Lung (tissue), 12 donors: ENCODE results near the gene ZDHHC1. TPM values are rescaled to one million over a fixed set of nuclear protein-coding genes. Genes with fewer than 3 reads are reported as not detected.

Source experiments
- ATAC-seq: fragments of 200-7000 bp; cut with Tn5 transposase; one replicate; pipeline ENCODE4 v1.9.1; 2020; ENCODE audit warnings: moderate number of reproducible peaks; ENCODE audit not compliant: insufficient read depth, low FRiP score
- DNase-seq, 3 donors: peaks; one replicate each; pipeline ENCODE4 v3.0.0-alpha.2; 2013 to 2017
- H3K27ac ChIP-seq, 2 donors: one replicate each; pipeline ENCODE4 v1.5.1; 2013; ENCODE audit warnings: mild to moderate bottlenecking in 2 of 2, moderate library complexity in 2 of 2, control low read depth in 1 of 2, inconsistent platforms in 1 of 2, low read depth in 1 of 2, low read length in 1 of 2
- H3K27me3 ChIP-seq, 3 donors: one replicate each; pipeline ENCODE4 v1.5.1; 2013; ENCODE audit warnings: low read length in 2 of 3; ENCODE audit not compliant: control insufficient read depth in 3 of 3, insufficient read depth in 3 of 3
- H3K36me3 ChIP-seq, 4 donors: one replicate each; pipeline ENCODE4 v1.5.1; 2013; ENCODE audit warnings: low read length in 4 of 4, mild to moderate bottlenecking in 1 of 4, moderate library complexity in 1 of 4; ENCODE audit not compliant: control insufficient read depth in 4 of 4, insufficient read depth in 4 of 4
- H3K4me1 ChIP-seq, 5 donors: one replicate each; pipeline ENCODE4 v1.5.1; 2013; ENCODE audit warnings: low read length in 5 of 5, mild to moderate bottlenecking in 2 of 5, moderate library complexity in 1 of 5; ENCODE audit not compliant: control insufficient read depth in 5 of 5, insufficient read depth in 5 of 5
- H3K4me3 ChIP-seq: one replicate; pipeline ENCODE4 v1.5.1; 2013; ENCODE audit warnings: mild to moderate bottlenecking, control low read depth, moderate library complexity
- H3K9ac ChIP-seq, 2 donors: one replicate each; pipeline ENCODE4 v1.5.1; 2013; ENCODE audit warnings: low read length in 2 of 2, control low read depth in 1 of 2; ENCODE audit not compliant: insufficient read depth in 1 of 2
- H3K9me3 ChIP-seq, 4 donors: one replicate each; pipeline ENCODE4 v1.5.1; 2013; ENCODE audit warnings: low read length in 3 of 4, mild to moderate bottlenecking in 1 of 4, moderate library complexity in 1 of 4; ENCODE audit not compliant: control insufficient read depth in 4 of 4, insufficient read depth in 3 of 4
- CTCF ChIP-seq: IDR thresholded peaks from 2 replicates; pipeline ENCODE4 v1.5.1; 2012; ENCODE audit warnings: mild to moderate bottlenecking; ENCODE audit errors: control extremely low read depth, extremely low read depth
- whole genome bisulfite sequencing, 2 donors: extraction: QIAGEN DNeasy Blood & Tissue Kit; methylation state at CpG; one replicate each; pipeline ENCODE4 v1.1.7; 2013; 5-methylcytosine and 5-hydroxymethylcytosine counted together
- polyA plus RNA-seq, 2 donors: library from polyadenylated mRNA; stranded (reverse); fragments of 200-250 nt; gene quantifications; one replicate each; pipeline ENCODE4 v1.2.1, GENCODE V29; 2013
- total RNA-seq, 2 donors: library from RNA; depleted of rRNA in 1 of 2; stranded (reverse); fragments of >200 nt in 1 of 2; gene quantifications; one replicate each; pipeline ENCODE4 v1.2.1, GENCODE V29; 2014 to 2021
- donor health status: control.
- donor health status: control.
- donor health status: Bipolar disorder and iron deficiency.
- donor health status: healthy.
- donor health status: DM: yes; HTN: yes; CAD: no.

The ZDHHC1 gene
- total and polyA plus RNA-seq, 4 donors = 10.9 to 31.8 (median 21.2) TPM

GRCh38 chr16:67388591-67388990, 27.7 kb downstream of the ZDHHC1 start:
- Histone ChIP-seq H3K4me3 (no peak overlapping the region), H3K27me3 (no peaks in the 10 kb centered on the region), H3K9ac (no peak overlapping the region), H3K27ac (no peak overlapping the region), H3K4me1 (peaks cover 0 to 18% (median 11%) of the 10 kb centered on the region in 5 donors), H3K36me3 (no peaks in the 10 kb centered on the region), H3K9me3 (no peaks in the 10 kb centered on the region)
- WGBS, 2 donors = 95 to 100% methylated on average over 2 of the region's 2 CpGs
- no peak for ATAC-seq
- DNase-seq = no peak
- no peak for TF ChIP-seq CTCF

GRCh38 chr16:67388191-67388590, 28.1 kb downstream of the ZDHHC1 start:
- no peak for TF ChIP-seq CTCF
- no peak for ATAC-seq
- H3K9me3 ChIP-seq = no peaks in the 10 kb centered on the region
- no peaks in the 10 kb centered on the region for H3K36me3 ChIP-seq
- no peak overlapping the region for H3K4me3 ChIP-seq
- no peak overlapping the region for H3K27ac ChIP-seq
- no peak for DNase-seq
- H3K9ac ChIP-seq = no peak overlapping the region
- H3K4me1 ChIP-seq = peaks cover 0 to 18% (median 11%) of the 10 kb centered on the region in 5 donors
- 90 to 97% methylated on average over 8 of the region's 8 CpGs for WGBS, 2 donors
- no peaks in the 10 kb centered on the region for H3K27me3 ChIP-seq

- H3K27me3 ChIP-seq = no peaks in the 10 kb centered on the region
- H3K9ac ChIP-seq = no peak overlapping the region
- H3K4me3 ChIP-seq = no peak overlapping the region
- ATAC-seq (no peak), DNase-seq (no peak)
- TF ChIP-seq CTCF = no peak
- H3K4me1 ChIP-seq = peaks cover 0 to 14% (median 6%) of the 10 kb centered on the region in 5 donors
- no peak overlapping the region for H3K27ac ChIP-seq
- 85 to 94% methylated on average over 8 of the region's 8 CpGs for whole genome bisulfite sequencing, 2 donors
- no peaks in the 10 kb centered on the region for H3K36me3 ChIP-seq
- no peaks in the 10 kb centered on the region for H3K9me3 ChIP-seq
These were observed 28.7 kb downstream of the ZDHHC1 start for GRCh38 chr16:67387479-67388079.
